Measurements from ENCODE around the gene SMOC2.

- TF ChIP-seq YY1 (IDR thresholded peaks at IDR 0.05; ENCODE audit: low read depth) (no peak), REST (IDR thresholded peaks at IDR 0.05; ENCODE audit: low read depth) (no peak), MAX (IDR thresholded peaks at IDR 0.05) (no peak), TAF1 (IDR thresholded peaks at IDR 0.05; ENCODE audit: low read depth) (no peak), EP300 (IDR thresholded peaks at IDR 0.05; ENCODE audit: borderline replicate concordance) (no peak), RAD21 (IDR thresholded peaks at IDR 0.05; ENCODE audit: low read depth) (no peak), TEAD4 (IDR thresholded peaks at IDR 0.05) (no peak), CREB1 (IDR thresholded peaks at IDR 0.05; ENCODE audit: low read depth) (no peak), EGR1 (IDR thresholded peaks at IDR 0.05) (no peak), FOXM1 (IDR thresholded peaks at IDR 0.05; ENCODE audit: borderline replicate concordance, low read depth) (no peak), CEBPB (IDR thresholded peaks at IDR 0.05) (no peak), ZBTB7A (IDR thresholded peaks at IDR 0.05; ENCODE audit: low read depth) (no peak), USF1 (IDR thresholded peaks at IDR 0.05) (no peak)
These were observed 28.5 kb downstream of the SMOC2 start for GRCh38 chr6:168469521-168469920.
